Endothelial cell of umbilical vein (primary cell): ENCODE measurements around the gene PRDM12. TPM values are rescaled to one million over a fixed set of nuclear protein-coding genes. Genes with fewer than 3 reads are reported as not detected.

Experiments
- BruUV-seq: library from RNA; stranded (reverse); fragments of 400-500 nt; replicated peaks from 2 replicates; lab custom pipeline; 2021; lab: Mats Ljungman, UMichigan
- CTCF ChIA-PET: fragments of 300-600, 350-600 bp; sonication (Branson Sonifier 250); formaldehyde crosslinking; loops from one replicate; lab custom pipeline; 2021; ENCODE audit warnings: antibody characterized with exemption, inconsistent platforms; lab: Charles Lee
- POLR2A ChIA-PET: fragments of 300-600, 350-600 bp; sonication (Branson Sonifier 250); formaldehyde crosslinking; loops from one replicate; lab custom pipeline; 2021; ENCODE audit warnings: antibody characterized with exemption, inconsistent platforms; lab: Charles Lee
- DNase-seq: peaks from one replicate; pipeline ENCODE4 v3.0.0-alpha.2; 2011; ENCODE audit warnings: low read depth, low spot score
- FAIRE-seq: peaks from 2 replicates; lab custom pipeline; 2011; peaks lifted over from hg19 to GRCh38; lab: Jason Lieb, UNC
- H2AFZ ChIP-seq: 2 replicates; pipeline ENCODE4 v1.6.0; 2012; ENCODE audit warnings: low read depth, low read length, control low read depth, inconsistent platforms
- H3K27ac ChIP-seq: 2 replicates; pipeline ENCODE4 v1.5.1; 2011; ENCODE audit warnings: low read depth, mild to moderate bottlenecking, control low read depth, low read length, moderate library complexity; ENCODE audit not compliant: insufficient read depth
- H3K27me3 ChIP-seq, 2 experiments: 2 replicates each; pipeline versions ENCODE4 v1.6.0 to v1.6.1; 2011; ENCODE audit warnings: low read length in 2 of 2, mixed read lengths in 1 of 2; ENCODE audit not compliant: control insufficient read depth in 2 of 2, insufficient read depth in 2 of 2
- H3K36me3 ChIP-seq, 2 experiments: 2 replicates in 1 of 2; 3 replicates in 1 of 2; pipeline ENCODE4 v1.5.1; 2011; ENCODE audit warnings: low read length in 2 of 2, mild to moderate bottlenecking in 1 of 2, moderate library complexity in 1 of 2; ENCODE audit not compliant: control insufficient read depth in 2 of 2, insufficient read depth in 2 of 2; ENCODE audit errors: extremely low read depth in 1 of 2
- H3K4me1 ChIP-seq: 3 replicates; pipeline ENCODE4 v1.5.1; 2011; ENCODE audit warnings: mild to moderate bottlenecking, low read length; ENCODE audit not compliant: control insufficient read depth, insufficient read depth; ENCODE audit errors: extremely low read depth
- H3K4me2 ChIP-seq: 2 replicates; pipeline ENCODE4 v1.6.1; 2011; ENCODE audit warnings: low read length, control low read depth, mixed read lengths; ENCODE audit not compliant: insufficient read depth
- H3K4me3 ChIP-seq, 3 experiments: fragments of 200-600 bp in 1 of 3; sonication (generic), shearing (Covaris generic) in 1 of 3; replicated peaks in 1 of 3; 2 replicates each; pipeline ENCODE4 v1.5.1; 2011 to 2016; ENCODE audit warnings: control low read depth in 3 of 3, low read length in 3 of 3, mild to moderate bottlenecking in 2 of 3, inconsistent platforms in 1 of 3, low read depth in 1 of 3, moderate library complexity in 1 of 3; ENCODE audit not compliant: insufficient read depth in 1 of 3
- H3K79me2 ChIP-seq: 2 replicates; pipeline ENCODE4 v1.6.0; 2012; ENCODE audit warnings: low read length, inconsistent platforms; ENCODE audit not compliant: control insufficient read depth, insufficient read depth
- H3K9ac ChIP-seq: replicated peaks from 2 replicates; pipeline ENCODE3; 2011; ENCODE audit warnings: low read length, control low read depth; ENCODE audit not compliant: insufficient read depth; ENCODE audit errors: extremely low read depth
- H3K9me1 ChIP-seq: replicated peaks from 3 replicates; pipeline ENCODE4 v1.6.0; 2011; ENCODE audit warnings: mild to moderate bottlenecking, low read length; ENCODE audit not compliant: control insufficient read depth, insufficient read depth; ENCODE audit errors: extremely low read depth
- H3K9me3 ChIP-seq: replicated peaks from 2 replicates; pipeline ENCODE4 v1.5.1; 2012; ENCODE audit warnings: low read length, inconsistent platforms; ENCODE audit not compliant: control insufficient read depth, insufficient read depth
- H4K20me1 ChIP-seq: replicated peaks from 2 replicates; pipeline ENCODE3; 2011; ENCODE audit warnings: mild to moderate bottlenecking, low read length; ENCODE audit not compliant: control insufficient read depth, insufficient read depth; ENCODE audit errors: extremely low read depth
- GATA2 ChIP-seq: IDR thresholded peaks from 2 replicates; pipeline ENCODE4 v1.7.0; 2011; ENCODE audit warnings: low read depth, mild to moderate bottlenecking, moderate library complexity, mixed read lengths, low read length; ENCODE audit not compliant: insufficient read length, insufficient read depth
- MYC ChIP-seq: IDR thresholded peaks from one replicate; pipeline ENCODE4 v1.6.1; 2011; ENCODE audit warnings: mild to moderate bottlenecking, low read depth, low read length
- POLR2AphosphoS5 ChIP-seq: IDR thresholded peaks from 2 replicates; pipeline ENCODE4 v1.6.1; 2012; ENCODE audit warnings: low read depth, mild to moderate bottlenecking, control low read depth, low read length, moderate library complexity; ENCODE audit not compliant: insufficient read depth
- dilution Hi-C: fragments of 300-500 bp; cut with MboI; formaldehyde crosslinking; loops from one replicate; pipeline ENCODE4 v1.15.0; 2019; ENCODE audit warnings: low sequenced_read_pairs; ENCODE audit not compliant: extremely low pct_ligation_motif_present
- intact Hi-C: fragments of 100-400 bp; cut with micrococcal nuclease; formaldehyde crosslinking; loops from one replicate; pipeline ENCODE4 v1.10.0; 2022
- polyA plus RNA-seq, 4 experiments: library from polyadenylated mRNA; depleted of rRNA in 3 of 4; stranded (reverse) in 3 of 4; unstranded in 1 of 4; fragments of >200 nt; gene quantifications; 2 replicates each; pipeline versions ENCODE4 v1.2.1 to v1.2.3, GENCODE V29; 2011 to 2012; ENCODE audit warnings: missing spikeins in 1 of 4
- total RNA-seq: library from RNA; stranded (reverse); gene quantifications from 2 replicates; pipeline ENCODE4 v1.2.3, GENCODE V29; 2021
- TF ChIP-seq, protein P1 (sequence below): IDR thresholded peaks from 2 replicates; pipeline ENCODE4 v1.6.1; 2011; ENCODE audit not compliant: insufficient read depth, insufficient read length
- TF ChIP-seq, protein P2 (sequence below), 2 donors: IDR thresholded peaks; 1 replicate in 1 of 2; 2 replicates in 1 of 2; pipeline ENCODE4 v1.5.1; 2011; ENCODE audit warnings: low read length in 2 of 2, mild to moderate bottlenecking in 2 of 2, moderate library complexity in 2 of 2, control low read depth in 1 of 2, inconsistent platforms in 1 of 2, low read depth in 1 of 2; ENCODE audit not compliant: insufficient read depth in 1 of 2; ENCODE audit errors: extremely low read depth in 1 of 2

Gene PRDM12
- total and polyA plus RNA-seq, 2 donors (not counting 3 experiments of a cell fraction or from before 2014, with no cell fraction given): not detected

DNA sequence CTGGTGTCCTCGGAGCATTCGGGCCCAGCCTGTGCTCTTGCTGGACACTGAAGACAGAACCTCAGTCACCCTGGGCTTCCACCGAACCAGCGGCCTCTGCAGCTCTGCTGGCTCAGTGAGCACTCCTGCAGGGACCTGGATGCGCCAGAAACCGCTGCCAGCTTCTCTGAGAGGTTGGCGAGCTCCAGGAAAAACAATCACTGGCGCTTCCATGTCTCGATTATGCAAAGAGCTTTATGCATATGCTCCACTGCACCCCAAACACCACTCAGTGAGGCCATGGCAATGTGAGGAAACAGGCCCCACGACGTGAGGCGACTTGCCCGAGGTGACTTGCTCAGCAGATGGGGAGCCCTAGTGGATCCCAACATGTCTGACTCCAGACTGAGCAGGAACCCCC is 11.0 kb downstream of the PRDM12 start:
- H3K9me1 ChIP-seq: no peaks in the 10 kb centered on the region
- H3K4me3 ChIP-seq: no peak overlapping the region
- dilution Hi-C loops (loop anchor here (25.0 kb wide), 1 partner anchor 187 kb away; no protein-coding TSS in a partner anchor), intact Hi-C loops (no loop called here)
- no peaks in the 10 kb centered on the region for H3K9me3 ChIP-seq
- H3K27me3 ChIP-seq: no peaks in the 10 kb centered on the region
- no peak overlapping the region for H3K27ac ChIP-seq
- no peaks in the 10 kb centered on the region for H4K20me1 ChIP-seq
- DNase-seq (no peak), FAIRE-seq (no peak)
- H3K9ac ChIP-seq: no peak overlapping the region
- ChIA-PET POLR2A (no interaction called here), CTCF (interaction anchor here (0.9 kb wide), 1 partner anchor 9 kb away, joined by 3 read pairs; no protein-coding TSS in a partner anchor)
- no peak overlapping the region for H3K4me2 ChIP-seq
- BruUV-seq: no TSS peak
- H3K4me1 ChIP-seq: no peaks in the 10 kb centered on the region
- H2AFZ ChIP-seq: no peak overlapping the region
- no peak for TF ChIP-seq POLR2AphosphoS5
- TF ChIP-seq, protein P1, sequence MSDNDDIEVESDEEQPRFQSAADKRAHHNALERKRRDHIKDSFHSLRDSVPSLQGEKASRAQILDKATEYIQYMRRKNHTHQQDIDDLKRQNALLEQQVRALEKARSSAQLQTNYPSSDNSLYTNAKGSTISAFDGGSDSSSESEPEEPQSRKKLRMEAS: no peak
- TF ChIP-seq, protein P2, sequence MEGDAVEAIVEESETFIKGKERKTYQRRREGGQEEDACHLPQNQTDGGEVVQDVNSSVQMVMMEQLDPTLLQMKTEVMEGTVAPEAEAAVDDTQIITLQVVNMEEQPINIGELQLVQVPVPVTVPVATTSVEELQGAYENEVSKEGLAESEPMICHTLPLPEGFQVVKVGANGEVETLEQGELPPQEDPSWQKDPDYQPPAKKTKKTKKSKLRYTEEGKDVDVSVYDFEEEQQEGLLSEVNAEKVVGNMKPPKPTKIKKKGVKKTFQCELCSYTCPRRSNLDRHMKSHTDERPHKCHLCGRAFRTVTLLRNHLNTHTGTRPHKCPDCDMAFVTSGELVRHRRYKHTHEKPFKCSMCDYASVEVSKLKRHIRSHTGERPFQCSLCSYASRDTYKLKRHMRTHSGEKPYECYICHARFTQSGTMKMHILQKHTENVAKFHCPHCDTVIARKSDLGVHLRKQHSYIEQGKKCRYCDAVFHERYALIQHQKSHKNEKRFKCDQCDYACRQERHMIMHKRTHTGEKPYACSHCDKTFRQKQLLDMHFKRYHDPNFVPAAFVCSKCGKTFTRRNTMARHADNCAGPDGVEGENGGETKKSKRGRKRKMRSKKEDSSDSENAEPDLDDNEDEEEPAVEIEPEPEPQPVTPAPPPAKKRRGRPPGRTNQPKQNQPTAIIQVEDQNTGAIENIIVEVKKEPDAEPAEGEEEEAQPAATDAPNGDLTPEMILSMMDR (IDR thresholded peaks at IDR 0.05; ENCODE audit: extremely low read depth in 1 of 2, insufficient read depth in 1 of 2, low read depth in 1 of 2, low read length in 2 of 2): no peak
- no peaks in the 10 kb centered on the region for H3K36me3 ChIP-seq
- no peaks in the 10 kb centered on the region for H3K79me2 ChIP-seq

DNA sequence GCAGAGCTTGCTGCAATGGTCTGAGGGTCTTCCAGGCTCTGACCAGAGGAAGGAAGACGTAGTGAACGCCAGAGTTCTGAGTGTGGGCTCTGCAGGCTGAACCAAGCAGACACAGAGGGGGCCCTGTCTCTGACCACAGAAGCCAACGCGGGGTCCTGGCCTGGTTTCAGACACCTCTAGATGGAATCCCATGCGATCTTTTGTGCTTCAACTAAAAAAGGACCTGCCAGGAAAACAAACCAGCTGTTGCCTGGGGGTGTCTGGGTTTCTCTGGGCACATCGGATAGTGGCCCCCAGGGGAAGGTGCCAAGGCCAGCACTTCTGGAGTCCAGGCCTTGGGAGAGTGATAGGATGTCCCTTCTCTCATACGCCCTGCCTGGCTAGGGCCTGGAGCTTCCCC is 12.9 kb downstream of the PRDM12 start:
- Histone ChIP-seq H3K9ac (no peak overlapping the region), H3K36me3 (no peaks in the 10 kb centered on the region), H3K4me2 (no peak overlapping the region), H3K9me1 (no peaks in the 10 kb centered on the region), H3K9me3 (no peaks in the 10 kb centered on the region), H3K79me2 (no peaks in the 10 kb centered on the region), H4K20me1 (no peaks in the 10 kb centered on the region), H3K4me3 (no peak overlapping the region), H3K27me3 (no peaks in the 10 kb centered on the region), H2AFZ (no peak overlapping the region), H3K27ac (no peak overlapping the region), H3K4me1 (peaks cover 9% of the 10 kb centered on the region)
- POLR2A ChIA-PET: no interaction called here
- BruUV-seq: no TSS peak
- TF ChIP-seq MYC (no peak), GATA2 (no peak)
- dilution Hi-C loops (loop anchor here (25.0 kb wide), 1 partner anchor 185 kb away; no protein-coding TSS in a partner anchor), intact Hi-C loops (no loop called here)
- no peak for FAIRE-seq
- no peak for DNase-seq
- CTCF ChIA-PET: interaction anchor here (0.5 to 1.0 kb wide), 2 partner anchors 100 to 217 kb away, joined by 3 read pairs; no protein-coding TSS in a partner anchor
